Middle frontal gyrus (tissue), 1 donor: ENCODE data around the gene DMBX1.

Experiments used
- DNase-seq: peaks from one replicate; pipeline ENCODE4 v3.0.0-alpha.2; 2015; ENCODE audit warnings: low spot score; ENCODE audit errors: extremely low spot score

DMBX1 gene

DNA sequence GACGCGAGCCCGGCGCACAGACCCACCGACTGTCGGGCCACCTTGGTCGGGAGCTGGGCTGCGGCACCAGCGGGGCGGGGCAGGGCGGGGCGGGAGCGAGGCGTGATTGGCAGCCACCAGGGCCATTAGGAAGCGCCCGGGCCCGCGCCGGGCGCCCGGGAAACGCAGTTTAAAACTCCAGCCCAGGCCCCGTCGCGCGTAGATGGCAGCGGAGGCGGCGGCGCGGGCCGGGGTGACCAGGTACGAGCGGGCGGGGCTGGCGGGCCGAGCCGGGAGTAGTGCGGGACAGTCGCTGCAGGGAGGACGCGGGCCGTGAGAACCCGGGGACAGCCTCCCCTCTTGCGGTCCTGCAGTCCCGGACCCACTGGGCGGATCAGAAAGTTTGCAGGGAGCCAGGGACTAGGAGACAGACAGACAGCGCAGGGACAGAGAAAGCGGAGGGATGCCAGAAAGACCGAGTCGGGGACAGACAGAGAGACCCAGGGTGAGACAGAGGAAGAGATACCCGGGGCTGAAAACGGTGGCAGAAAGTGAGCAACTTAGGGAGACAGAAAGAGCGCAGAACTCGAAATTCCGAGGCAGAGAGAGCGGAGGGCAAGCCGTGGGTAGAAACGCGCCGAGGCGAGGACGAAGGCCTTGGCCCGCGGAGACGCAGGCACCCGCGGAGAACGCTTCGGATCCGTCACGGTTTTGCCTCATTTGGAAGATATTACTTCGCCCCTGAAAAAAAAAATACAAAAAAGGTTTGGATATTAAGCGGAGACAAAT, at the start of gene DMBX1:
Gene DMBX1, plus strand, starts transcription at position 199 of the 768 bp plus-strand sequence. CDS start 17,175 bp downstream, outside the sequence.
- DNase-seq: no peak

DNA sequence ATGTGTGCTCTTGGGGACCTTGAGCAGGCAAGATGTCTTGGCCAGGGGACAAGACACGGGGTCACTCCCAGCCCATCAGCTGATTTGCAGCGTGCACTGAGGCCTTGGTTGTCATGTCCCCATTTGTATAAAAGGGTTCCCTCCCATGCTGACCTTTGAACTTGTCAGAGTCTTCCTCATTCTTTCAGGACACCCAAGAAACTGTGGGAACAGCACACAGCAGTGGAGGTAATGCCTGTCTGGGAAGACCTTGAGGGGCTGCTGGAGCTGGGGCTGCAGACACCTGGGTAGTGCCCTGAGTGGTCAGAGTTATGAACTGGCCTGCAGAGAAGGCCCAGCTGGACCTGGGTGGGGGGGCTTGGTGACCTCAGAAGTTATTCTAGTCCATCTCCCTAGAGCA, 49.2 kb upstream of the DMBX1 start:
- DNase-seq: no peak

DNA sequence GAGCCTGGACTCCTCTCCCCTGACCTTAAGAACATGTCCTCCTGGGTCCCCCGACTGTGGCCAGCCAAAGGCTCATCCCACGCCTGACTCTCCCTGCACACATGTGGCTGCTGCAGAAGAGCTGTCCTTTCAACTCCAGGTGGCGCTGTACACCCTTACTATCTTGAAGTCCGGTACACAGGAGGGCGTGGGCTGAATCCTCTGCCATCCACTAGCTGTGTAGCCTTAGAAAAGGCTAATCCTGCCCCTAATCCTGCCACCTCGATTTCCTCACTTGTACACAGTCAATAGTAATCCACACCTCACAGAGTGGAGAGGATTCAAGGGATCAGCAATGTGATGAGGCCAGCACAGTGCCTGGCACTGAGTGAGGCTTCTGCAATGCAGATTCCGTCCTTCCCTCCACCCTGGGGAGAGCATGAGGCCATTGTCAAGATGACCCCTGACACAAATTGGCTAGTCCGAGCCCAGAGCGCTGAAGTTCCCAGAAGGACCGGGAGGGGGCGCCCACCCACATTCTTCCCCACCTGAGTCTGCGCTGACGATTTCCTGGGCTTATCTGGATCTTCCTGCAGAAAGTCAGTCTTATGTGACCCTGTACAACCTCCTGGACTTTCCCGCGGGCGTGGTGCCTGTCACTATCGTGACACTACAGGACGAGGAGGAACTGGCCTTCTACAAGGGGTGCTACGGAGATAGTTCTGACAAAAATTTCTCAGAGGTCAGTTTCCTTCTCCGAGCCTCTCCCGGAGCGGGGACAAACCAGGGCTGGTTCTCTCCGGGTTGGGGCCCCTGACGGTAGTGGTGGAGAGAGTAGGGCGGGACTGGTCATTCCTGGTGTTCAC, 47.1 kb upstream of the DMBX1 start:
- DNase-seq: no peak

DNA sequence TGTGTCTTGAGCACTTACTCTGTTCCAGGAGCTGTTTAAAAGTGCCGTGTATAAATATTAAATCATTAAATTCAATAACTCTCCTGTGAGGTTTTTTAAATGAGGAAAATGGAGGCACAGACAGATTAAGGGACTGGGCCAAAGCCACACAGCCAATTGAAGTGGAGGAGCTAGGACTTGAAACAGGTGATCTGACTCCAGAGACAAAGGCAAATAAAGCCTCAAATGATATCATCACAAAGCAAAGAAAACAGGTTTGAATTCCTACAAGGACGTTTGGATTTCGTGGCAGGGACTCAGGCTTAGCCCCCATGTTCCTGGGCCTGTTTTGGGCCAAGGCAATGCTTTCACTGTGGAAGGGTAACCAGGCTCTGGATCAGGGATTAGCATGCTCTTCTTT, 45.2 kb upstream of the DMBX1 start:
- no peak for DNase-seq

DNA sequence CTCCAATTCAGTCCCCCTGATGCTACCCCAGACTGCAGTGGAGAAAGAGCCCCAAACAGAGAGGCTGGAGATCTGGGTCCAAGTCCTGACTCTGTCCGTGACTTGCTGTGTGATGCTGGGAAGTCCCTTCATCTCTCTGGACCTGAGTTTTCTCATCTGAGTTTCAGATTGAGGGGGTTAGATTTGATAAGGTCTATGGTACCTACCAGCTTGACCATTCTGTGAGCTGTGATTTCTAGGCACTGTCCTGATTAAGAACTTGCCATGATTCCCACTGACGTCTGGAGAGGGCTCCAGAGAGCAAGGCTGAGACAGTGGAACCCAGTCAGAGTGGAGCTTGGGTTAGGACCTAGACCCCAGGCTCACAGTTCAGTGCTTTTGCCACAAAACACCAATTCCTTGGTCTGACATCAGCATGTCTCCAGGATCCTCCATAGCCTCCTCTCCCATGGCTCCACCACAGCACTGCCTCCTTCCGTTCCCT, 43.8 kb upstream of the DMBX1 start:
- no peak for DNase-seq

DNA sequence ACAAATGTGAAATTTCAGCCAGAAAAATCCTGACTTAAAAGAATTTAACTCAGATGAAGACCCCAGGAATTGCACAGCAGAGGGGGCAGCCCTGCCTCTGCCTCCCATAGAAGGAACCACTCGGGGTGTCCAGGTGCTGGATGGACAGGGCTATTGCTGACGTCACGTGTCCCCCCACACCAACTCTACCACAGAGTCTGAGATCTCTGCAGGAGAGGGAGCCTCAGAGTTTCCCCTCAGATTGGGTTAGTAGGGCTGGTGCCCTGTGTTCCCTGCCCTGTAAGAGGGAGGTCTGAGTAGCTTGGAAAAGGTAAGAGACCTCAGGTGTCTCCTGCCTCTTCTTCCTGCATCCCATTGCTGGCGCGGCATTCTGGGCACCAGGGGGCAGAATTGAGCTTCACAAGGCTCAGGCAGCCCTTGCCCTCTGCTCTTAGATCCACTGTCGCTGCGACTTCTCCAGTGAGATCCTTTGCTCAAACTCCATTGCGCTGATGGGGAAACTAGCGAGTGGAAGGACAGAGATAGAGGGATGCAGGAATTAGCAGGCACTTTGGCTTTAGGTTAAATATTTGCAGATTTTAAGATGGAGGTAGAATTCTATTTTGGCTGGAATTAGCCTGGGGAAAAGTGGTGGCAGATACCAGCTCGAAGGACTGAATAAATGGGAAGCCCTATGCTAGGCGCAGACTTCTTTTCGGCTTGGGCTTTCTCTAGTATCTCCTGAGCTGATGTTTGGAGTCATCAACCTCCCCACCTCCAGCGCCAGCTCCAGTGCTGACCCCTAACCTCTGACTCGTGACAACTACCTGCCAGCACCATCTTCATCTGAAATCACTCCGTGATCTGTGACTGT, 42.8 kb upstream of the DMBX1 start:
- peak; percentile 49 for DNase-seq

DNA sequence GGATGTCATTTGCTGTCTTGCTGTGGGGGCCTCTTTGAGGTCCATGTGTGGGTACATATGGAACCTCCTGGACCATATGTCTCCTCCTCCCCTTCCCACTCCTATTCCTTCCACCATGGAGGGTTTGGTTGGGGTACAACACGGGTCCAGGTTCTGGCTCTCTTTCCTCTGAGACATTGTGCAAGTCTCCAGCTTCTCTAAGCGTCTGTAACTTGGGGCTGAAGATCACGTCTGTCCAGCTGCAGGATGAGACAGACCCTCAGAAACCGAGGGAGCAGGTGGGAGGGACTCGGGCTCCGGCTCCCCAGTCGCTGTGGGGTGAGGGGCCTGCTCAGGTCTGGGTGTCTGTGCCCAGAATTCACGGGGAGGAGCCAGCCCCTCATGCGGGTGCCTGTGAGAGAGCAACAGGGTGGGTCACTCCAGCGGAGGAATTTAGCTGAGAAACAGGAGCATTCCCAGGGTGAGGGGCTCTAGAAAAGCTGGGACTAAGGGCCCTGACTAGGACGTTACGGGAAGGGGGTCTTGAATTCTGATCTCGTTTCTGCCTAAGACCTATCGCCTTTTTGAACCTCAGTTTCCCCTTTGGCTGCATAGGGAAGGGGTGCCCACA, 42.0 kb upstream of the DMBX1 start:
- DNase-seq: no peak

DNA sequence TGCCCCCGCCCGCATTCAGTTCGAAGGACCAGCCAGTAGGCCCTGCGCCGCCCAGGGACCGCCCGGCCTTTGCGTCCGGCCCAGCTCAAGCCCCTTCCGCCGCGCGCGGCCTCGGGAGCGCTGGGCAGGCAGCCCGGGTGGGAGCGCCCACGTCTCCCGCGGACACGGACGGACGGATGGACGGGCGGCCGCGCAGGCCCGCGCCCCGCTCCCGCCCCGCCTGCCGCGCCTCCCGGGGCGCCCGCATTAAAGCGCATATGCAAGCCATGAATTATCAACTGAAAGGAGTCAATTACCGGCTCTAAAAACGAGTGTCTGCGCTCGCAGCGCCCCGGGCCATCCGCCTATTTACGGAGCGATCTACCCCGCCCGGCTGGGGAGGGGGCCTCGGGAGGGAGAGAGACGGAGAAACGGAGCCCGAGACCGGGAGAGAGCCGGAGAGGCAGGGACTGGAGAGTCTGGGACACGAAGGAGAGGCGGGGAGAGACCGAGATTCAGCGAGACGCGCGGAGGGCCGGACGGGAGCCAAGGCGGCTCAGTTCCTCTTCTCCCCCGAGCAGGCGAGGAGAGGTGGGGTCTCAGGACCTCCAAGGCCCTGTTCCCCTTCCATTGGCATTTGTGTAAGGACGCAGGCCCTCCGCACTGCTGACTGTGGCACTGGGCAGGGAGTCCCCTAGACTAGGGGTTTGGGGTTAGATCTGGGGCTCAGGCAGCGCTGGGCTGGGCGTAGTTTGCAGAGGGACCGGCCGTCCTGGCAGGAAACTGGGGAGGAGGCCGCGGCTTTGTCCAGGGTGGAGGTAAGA, 41.3 kb upstream of the DMBX1 start:
- DNase-seq: no peak

DNA sequence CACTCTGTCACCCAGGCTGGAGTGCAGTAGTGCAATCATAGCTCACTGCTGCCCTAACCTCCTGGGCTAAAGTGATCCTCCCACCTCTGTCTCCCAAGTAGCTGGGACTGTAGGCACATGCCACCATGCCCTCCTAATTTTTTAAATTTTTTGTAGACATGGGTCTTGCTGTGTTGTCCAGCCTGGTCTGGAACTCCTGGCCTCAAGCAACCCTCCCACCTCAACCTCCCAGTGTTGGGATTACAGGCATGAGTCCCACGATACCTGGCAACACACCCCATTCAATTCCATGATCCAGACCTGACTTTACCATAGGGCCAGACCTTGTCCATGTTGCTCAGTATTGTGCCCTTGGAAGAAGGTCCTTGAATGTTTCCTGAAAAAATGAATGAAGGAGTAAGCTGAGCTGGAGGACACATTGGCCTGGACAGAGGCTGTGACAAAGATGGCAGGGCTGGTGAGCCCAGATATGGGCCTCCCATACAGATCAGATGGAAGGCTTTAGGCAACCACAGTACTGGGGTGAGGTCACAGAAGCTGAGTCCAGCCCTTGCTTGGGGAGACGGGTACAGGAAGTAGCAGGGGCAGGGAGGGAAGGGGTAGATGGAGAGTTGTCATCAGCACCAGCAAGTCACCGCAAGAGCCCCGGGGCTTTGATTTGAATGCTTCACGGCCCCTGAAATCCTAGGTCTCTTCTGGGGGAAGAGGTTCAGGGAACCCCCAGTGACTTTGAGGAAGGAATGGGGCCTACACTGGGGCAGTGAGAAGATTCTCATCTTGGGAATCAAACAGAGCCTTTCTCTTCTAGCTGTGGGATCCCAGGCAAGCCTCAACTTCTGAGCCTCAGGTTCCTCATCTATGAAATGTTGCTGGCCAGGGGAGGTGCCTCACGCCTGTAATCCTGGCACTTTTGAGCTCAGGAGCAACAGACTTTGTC, 40.1 kb upstream of the DMBX1 start:
- no peak for DNase-seq

DNA sequence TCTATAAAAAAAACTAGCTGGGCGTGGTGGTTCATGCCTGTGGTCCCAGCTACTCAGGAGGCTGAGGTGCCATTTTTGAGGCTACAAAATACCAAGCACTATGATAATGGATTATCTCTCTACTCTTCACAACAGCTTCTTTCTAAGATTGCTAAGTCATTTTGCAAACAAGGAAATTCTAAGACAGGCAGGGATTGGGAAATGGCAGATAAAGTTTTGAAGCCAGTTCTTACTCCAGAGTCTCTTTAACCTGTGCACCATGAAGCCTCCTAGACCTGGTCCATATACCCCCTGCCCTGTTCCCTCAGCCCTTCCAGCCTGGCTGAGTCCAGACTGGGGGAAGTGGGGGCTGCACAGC, 39.5 kb upstream of the DMBX1 start:
- DNase-seq: no peak

DNA sequence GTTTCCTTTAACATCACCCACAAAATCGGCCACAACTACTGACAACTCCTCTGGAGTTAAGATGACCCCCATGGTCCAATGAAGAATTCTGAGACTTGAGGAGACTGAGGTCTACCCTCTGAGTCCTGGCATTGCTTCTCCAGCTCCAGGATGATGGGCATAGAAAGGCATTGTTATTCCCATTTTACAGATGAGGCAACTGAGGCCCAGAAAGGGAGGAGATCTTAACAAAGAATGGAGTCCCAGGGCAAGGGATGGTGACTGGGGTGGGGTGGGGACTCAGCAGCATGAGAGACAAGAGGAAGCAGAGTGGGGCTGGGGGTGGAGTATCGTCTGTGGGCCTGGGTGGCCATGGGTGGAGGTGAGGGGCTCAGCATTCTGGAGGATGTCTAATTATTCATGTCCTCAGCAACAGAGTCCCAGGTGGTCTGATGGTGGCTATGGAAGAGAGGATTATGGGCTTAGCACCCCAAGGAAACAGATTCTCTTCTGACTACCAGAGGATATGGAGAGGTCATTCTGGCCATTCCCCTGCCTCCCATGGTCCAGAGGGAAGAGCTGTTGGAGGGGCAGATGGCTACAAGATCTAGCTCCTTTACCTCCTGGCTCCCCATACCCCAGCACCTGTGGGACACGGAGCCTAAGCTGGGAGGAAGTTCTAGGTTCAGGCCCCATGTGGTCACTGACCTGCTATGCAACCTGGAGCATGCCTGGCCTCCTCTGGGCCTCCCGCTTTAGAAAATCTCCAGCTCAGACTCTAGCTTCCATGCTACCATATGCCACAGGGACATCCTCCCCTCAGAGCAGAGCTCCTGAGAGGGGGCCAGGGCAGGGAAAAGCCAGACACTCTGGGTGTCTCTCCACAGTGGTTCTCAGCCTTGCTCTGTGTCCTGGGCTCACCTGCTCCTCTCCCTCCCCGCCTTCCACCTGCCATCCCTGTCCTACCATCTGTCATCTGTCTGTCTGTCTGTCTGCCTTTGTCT, 37.4 kb upstream of the DMBX1 start:
- no peak for DNase-seq

DNA sequence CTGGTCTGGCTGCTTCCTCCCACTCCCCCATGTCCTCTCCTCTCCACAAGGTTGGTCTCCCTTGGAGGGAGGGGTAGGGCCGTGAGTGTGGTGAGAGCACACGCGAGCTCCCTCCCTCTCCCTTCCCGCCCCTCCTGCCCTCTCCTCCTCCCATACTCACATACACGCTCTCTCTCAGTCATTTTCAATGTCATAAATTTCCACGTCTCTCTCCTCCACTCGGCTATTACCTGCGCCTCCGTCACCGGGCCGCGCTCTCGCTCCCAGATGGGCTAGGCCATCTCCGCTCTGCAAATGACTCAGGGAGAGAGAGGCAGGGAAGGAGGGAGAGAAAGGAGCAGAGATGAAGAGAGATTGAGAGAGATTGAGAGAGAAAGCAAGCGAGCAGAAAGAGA, 36.7 kb upstream of the DMBX1 start:
- no peak for DNase-seq

DNA sequence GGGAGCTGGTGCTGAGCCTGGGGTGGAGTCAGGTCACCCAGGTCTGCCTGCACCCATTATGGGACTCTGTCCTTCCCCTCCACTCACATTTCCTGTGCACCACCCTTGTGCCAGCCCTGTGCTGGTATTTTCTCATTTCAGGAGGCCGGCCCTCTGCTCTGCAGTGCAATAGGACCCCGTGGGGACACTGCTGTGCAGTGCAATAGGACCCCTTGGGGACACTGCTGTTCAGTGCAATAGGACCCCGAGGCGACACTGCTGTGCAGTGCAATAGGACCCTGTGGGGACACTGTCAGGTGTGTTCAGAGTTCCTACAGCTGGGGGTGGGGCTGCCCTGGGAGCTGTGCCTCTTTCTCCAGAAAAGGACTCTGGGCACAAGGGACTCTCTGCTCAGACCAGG, 36.2 kb upstream of the DMBX1 start:
- no peak for DNase-seq

DNA sequence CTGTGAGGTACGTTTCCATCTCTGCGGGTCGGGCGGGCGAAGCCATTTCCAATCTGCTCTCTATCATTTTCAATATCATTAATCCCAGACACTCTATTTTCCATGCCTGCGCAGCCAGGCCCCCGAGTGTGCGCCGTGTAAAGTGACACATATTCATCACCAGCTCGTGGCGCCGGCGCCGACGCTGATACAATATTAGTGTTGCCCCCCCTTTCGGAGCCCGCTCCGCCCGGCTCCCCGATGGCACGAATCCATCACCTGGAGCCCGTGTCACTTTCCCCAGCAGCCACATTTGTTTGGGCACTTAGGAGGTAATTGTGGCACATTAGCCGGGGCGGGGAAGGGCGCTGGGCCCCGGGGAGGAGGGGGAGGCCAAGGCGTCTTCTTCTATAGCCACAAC, 33.7 kb upstream of the DMBX1 start:
- DNase-seq: no peak

DNA sequence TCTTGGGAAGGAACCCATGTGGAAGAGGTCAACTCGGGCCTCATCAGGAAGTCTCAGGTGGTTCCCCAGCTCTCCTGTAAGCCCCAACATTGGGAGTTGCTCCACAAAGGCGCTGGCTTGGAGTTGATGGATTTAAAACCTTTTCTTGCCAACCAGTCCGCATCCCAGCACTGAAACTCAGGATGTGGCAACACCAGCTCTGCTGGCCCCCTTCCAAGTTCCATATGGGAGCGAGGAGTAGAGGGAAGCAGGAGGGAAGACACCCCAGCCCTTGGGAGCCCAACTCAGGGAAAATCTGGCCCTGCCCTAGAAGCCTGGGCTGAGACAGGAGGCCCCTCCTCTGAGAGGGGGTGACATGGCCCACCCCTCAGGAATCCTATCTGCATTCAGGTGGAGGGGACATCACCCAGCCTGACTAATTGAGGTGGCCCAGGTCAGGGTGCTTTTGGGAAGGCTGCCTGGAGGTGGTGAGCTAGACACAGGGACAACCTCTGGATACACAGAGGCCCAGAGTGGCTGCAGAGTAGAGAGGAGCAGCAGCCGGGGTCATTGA, 33.1 kb upstream of the DMBX1 start:
- no peak for DNase-seq

DNA sequence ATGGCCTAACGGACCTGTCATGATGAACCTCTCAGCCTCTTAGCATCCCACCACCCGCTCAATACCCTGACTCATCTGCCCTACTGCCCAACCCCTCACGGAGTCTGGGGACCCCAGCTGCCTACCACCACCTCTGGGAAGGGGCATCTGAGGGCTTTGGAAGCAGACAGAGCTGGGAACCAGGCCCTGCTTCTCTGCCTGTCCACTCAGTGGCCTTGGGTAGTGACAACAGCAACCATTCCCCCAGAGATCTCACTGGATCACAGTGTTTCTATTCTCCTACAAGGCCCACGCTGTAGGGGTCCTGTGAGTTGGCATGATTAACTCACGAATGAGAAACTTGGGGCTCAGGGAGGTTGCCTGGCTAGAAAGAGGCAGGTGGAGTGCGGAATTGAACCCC, 32.5 kb upstream of the DMBX1 start:
- DNase-seq: no peak

DNA sequence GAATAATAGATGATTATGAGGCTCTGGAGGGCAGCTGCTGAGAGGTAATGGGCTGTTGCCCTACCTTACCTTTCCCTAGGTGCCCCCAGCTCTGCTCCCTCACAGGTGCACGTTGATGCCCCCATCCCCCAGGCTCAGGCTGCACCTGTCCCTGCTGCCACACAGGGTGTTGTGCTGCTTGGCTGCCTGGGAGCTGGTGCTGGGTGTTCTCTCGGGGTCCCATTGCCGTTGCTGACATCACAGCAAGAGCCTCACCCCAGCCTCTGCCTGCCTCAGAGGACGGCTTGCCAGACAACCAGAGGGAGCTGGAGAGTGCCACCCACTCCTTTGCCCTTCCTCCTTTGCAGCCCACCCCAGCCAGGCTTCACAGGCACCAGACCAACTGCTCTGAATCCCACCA, 31.4 kb upstream of the DMBX1 start:
- no peak for DNase-seq

DNA sequence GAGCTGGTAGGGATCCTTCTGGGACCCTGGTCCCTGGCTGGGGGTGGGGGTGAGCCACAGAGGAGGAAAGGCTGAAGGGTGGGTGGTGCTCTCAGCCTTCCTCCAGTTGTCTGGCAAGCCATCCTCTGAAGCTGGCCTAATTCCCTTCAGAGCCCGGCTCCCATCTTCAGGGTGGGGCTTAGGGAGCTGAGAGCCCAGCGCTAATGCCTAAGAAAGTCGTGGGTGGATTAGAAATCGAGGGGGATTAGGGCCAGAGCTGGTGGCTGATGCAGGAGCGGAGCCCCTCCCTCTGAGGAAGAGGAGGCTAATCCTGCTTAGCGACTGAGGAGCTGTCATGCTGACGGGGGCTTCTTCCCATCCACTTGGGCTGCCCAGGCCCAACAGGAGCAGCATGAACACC, 30.8 kb upstream of the DMBX1 start:
- no peak for DNase-seq
